ENCODE data around the gene PSMD6. TPM values are rescaled to one million over a fixed set of nuclear protein-coding genes. Genes with fewer than 3 reads are reported as not detected.

PSMD6 gene
- total RNA-seq, 2 donors from 2014 or later = 54.4 to 70.3 TPM

- ATAC-seq (ENCODE audit: insufficient number of reproducible peaks, low FRiP score, low read depth) (no peak), DNase-seq (ENCODE audit: low spot score) (no peak)
- Histone ChIP-seq H3K4me3 (no peak overlapping the region), H3K27ac (no peak overlapping the region), H3K36me3 (peaks cover 10% of the 10 kb centered on the region), H3K9me3 (no peaks in the 10 kb centered on the region), H3K27me3 (replicated peaks; ENCODE audit: insufficient read depth) (no peaks in the 10 kb centered on the region), H3K4me1 (ENCODE audit: control insufficient read depth in 1 of 2, low read depth in 2 of 2) (peaks cover 13 to 38% of the 10 kb centered on the region in 2 donors)
- TF ChIP-seq, protein P1, sequence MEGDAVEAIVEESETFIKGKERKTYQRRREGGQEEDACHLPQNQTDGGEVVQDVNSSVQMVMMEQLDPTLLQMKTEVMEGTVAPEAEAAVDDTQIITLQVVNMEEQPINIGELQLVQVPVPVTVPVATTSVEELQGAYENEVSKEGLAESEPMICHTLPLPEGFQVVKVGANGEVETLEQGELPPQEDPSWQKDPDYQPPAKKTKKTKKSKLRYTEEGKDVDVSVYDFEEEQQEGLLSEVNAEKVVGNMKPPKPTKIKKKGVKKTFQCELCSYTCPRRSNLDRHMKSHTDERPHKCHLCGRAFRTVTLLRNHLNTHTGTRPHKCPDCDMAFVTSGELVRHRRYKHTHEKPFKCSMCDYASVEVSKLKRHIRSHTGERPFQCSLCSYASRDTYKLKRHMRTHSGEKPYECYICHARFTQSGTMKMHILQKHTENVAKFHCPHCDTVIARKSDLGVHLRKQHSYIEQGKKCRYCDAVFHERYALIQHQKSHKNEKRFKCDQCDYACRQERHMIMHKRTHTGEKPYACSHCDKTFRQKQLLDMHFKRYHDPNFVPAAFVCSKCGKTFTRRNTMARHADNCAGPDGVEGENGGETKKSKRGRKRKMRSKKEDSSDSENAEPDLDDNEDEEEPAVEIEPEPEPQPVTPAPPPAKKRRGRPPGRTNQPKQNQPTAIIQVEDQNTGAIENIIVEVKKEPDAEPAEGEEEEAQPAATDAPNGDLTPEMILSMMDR (IDR thresholded peaks at IDR 0.05) = no peak
Measured at GRCh38 chr3:63980830-63981498, 42.3 kb downstream of the PSMD6 start.

DNA sequence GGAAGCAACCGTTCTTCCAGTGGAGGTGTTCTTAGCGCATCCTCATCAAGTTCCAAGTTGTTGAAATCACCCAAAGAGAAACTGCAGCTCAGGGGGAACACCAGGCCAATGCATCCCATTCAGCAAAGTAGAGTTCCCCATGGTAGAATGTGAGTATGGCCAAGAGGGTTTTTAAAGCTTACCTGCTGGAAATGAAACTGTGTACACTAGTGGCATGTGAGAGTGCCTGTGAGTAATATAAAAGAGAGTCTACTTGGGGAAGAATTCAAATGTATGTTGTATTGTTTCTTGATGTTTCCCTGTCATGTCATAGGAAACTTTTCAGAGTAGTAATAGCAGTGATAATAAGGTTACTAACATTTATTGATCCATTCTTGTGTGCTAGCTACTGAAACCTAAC lies 43.3 kb downstream of the PSMD6 start:
- no peak overlapping the region for H3K27ac ChIP-seq
- H3K27me3 ChIP-seq (replicated peaks; ENCODE audit: insufficient read depth) = no peaks in the 10 kb centered on the region
- DNase-seq (ENCODE audit: low spot score) = no peak
- no peak for ATAC-seq (ENCODE audit: insufficient number of reproducible peaks, low FRiP score, low read depth)
- TF ChIP-seq, protein P1 (IDR thresholded peaks at IDR 0.05) = no peak
- H3K9me3 ChIP-seq = no peaks in the 10 kb centered on the region
- no peak overlapping the region for H3K4me3 ChIP-seq
- H3K36me3 ChIP-seq = peaks cover 10% of the 10 kb centered on the region
- peaks cover 20 to 47% of the 10 kb centered on the region in 2 donors for H3K4me1 ChIP-seq (ENCODE audit: control insufficient read depth in 1 of 2, low read depth in 2 of 2)

GRCh38 chr3:63979093-63979885 lies 44.0 kb downstream of the PSMD6 start:
- Histone ChIP-seq H3K9me3 (no peaks in the 10 kb centered on the region), H3K27ac (no peak overlapping the region), H3K27me3 (replicated peaks; ENCODE audit: insufficient read depth) (no peaks in the 10 kb centered on the region), H3K36me3 (peaks cover 10% of the 10 kb centered on the region), H3K4me1 (ENCODE audit: control insufficient read depth in 1 of 2, low read depth in 2 of 2) (peaks cover 23 to 47% of the 10 kb centered on the region in 2 donors), H3K4me3 (peak overlapping the region; percentile 19)
- ATAC-seq (ENCODE audit: insufficient number of reproducible peaks, low FRiP score, low read depth) (peak; percentile 41), DNase-seq (ENCODE audit: low spot score) (no peak)
- TF ChIP-seq, protein P1 (IDR thresholded peaks at IDR 0.05) = no peak

DNA sequence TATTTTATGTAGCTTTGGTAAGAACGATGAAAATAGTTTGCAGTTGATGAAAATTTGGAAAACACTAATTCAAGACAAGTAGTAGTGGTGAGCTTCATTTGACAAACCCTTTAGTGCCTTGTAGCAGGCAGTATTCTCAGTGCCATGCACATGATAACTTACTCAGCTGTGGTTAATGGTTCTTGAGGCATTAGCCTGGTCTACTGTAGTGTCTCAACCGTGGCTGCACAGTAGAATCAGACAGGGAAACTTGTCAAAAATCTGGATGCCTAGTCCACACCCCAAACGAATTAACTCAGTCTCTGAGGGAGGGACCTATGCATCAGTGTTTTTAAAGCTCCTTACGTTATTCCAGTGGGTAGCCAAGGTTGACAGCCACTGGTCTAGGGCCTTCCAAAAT lies 45.4 kb downstream of the PSMD6 start:
- Histone ChIP-seq H3K4me1 (ENCODE audit: control insufficient read depth in 1 of 2, low read depth in 2 of 2) (peaks cover 23 to 53% of the 10 kb centered on the region in 2 donors), H3K4me3 (no peak overlapping the region), H3K9me3 (no peaks in the 10 kb centered on the region), H3K36me3 (peaks cover 10% of the 10 kb centered on the region), H3K27ac (no peak overlapping the region), H3K27me3 (replicated peaks; ENCODE audit: insufficient read depth) (no peaks in the 10 kb centered on the region)
- TF ChIP-seq, protein P1 (IDR thresholded peaks at IDR 0.05) = no peak
- DNase-seq (ENCODE audit: low spot score) (no peak), ATAC-seq (ENCODE audit: insufficient number of reproducible peaks, low FRiP score, low read depth) (no peak)

DNA sequence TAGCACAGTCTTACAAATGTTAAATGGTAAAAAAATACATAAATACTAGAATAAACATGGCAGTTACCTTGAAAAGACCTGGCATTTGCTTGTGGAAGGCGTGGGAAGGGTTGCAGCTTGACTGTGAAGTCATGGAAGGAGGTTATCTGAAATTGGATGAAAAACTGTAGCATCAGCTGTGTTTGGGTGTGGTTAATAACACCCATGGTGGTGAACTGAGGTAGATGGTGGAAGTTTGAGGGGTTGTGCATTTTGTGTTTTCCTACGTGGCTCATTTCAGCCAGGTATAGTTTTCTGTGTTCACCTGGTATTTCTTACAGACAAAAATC lies 46.5 kb downstream of the PSMD6 start:
- no peak overlapping the region for H3K27ac ChIP-seq
- H3K36me3 ChIP-seq = peaks cover 10% of the 10 kb centered on the region
- H3K4me1 ChIP-seq (ENCODE audit: control insufficient read depth in 1 of 2, low read depth in 2 of 2) = peaks cover 24 to 64% of the 10 kb centered on the region in 2 donors
- ATAC-seq (ENCODE audit: insufficient number of reproducible peaks, low FRiP score, low read depth) (no peak), DNase-seq (ENCODE audit: low spot score) (no peak)
- H3K27me3 ChIP-seq (replicated peaks; ENCODE audit: insufficient read depth) = no peaks in the 10 kb centered on the region
- no peak overlapping the region for H3K4me3 ChIP-seq
- TF ChIP-seq, protein P1 (IDR thresholded peaks at IDR 0.05) = no peak
- no peaks in the 10 kb centered on the region for H3K9me3 ChIP-seq

All from thoracic aorta (tissue), 2 donors.